GM21825 (cell line): ENCODE measurements around the gene MYLK.

Experiments used
- ATAC-seq: cut with Tn5 transposase; IDR thresholded peaks from one replicate; pipeline ENCODE4 v1.9.1; 2021; ENCODE audit warnings: mild to moderate bottlenecking, moderate library complexity; ENCODE audit not compliant: unreplicated experiment

Gene MYLK

DNA sequence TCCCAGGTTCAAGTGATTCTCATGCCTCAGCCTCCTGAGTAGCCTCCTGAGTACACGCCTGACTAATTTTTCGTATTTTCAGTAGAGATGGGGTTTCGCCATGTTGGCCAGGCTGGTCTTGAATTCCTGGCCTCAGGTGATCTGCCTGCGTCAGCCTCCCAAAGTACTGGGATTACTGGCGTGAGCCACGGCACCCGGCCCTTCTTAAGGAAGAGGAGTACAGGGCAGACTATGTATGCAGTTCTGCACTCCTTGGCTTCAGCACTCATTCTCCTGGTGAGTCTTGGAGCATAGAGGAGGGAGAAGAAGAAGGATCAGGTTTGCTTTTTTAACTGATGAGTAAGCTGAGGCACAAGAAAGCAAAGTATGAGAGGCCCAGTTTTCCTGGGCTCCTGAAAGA lies 199.5 kb downstream of the MYLK start:
- ATAC-seq = no peak

DNA sequence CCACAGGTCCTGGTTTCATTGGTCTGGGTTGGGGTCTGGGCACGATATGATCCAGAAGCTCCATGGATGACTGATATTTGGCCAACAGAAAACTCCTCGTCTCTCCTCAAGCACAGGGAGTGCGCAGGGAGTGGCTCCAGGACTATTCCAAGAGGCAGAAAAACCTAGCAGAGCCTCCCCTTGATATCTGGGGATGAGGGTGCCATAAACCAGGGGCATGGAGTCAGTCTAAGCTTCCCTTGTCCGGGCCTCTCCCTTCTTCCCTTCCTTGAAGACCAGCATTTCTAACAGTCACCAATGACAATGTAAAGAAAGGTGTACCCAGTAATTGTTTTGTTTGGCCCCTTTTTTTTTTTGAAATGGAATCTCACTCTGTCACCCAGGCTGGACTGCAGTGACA lies 199.9 kb downstream of the MYLK start:
- ATAC-seq = no peak

DNA sequence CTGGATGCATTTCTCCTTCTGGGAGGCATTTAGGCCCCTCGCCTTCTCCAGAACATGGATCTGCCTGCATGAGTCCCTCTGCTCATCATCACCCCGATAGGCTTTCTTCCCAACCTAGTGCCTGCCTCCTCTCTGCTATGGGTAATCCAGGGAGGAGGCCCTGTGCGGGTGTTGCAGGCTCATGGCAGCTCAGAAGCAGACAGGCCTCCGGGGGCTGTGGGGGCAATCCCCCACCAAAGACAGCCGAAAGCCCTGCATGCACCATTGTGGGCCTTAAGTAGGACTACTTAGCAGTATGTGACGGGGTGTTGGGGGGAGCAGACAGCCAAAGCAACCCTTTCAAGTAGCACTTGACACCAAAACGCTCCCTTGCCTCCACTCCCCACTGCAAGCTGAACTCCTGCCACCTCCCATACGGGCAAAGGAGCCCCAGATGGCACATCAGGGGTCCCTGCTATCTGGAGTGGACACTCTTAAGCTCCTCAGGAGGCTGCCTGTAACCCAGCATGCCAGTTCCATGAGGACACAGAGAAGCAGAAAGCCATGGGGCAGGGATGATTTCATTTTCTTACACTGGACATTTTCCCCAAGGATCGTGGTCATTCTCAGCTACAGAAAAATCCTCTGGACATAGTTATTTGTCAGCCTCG lies 200.5 kb downstream of the MYLK start:
- no peak for ATAC-seq

DNA sequence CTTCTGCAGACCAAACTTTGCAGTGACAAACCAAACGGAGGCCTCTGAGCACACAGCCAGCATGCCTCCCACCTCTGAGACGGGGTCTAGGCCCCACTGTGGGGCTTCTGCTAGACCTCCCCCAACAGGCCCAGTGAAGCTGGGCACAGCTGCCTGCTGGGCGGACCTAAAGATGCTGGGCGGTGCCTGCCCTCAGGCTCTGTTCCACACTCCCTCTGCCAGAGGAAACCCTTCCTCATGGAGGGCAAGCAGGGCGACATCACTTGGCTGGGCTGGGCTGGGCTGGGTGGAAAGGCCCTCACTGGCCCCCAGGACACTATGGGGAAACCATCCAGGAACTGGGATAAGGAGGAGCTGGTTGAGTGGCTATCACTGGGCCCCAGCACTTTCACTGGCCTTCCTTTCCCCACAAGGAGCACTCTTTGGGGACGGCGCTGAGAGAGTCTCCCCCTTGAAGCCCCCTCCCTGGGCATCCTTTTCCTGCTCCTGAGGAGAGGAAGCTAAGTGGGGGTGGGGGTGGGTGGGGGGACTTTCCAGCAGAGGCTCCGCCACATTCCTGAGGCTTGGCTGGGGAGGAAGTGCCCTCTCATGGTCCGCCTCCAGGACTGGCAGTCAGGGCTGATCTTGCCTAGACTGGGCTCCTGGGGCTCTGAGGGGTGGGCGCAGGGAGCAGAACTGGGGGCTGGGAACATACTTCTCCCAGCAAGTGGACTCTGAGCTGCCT lies 201.2 kb downstream of the MYLK start:
- ATAC-seq = no peak

DNA sequence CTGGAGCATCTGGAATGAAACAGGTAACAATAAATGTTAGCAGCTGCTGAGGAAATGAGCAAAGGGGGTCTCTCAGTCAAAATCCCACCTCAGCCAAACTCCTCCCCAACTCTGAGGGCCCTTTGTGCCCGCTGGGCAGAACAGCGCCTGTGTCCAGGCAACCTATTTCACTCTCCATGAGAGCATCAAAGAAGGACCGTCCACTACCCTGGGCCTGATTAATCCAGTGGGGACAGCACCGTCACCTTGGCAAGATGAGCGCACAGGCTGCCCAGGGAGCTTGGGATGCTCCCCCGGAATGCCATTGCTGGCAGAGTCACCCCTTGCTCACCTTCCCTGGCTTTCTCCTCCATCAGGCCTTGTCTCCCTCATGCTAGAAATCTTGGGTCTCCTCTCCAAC lies 201.8 kb downstream of the MYLK start:
- ATAC-seq = no peak

DNA sequence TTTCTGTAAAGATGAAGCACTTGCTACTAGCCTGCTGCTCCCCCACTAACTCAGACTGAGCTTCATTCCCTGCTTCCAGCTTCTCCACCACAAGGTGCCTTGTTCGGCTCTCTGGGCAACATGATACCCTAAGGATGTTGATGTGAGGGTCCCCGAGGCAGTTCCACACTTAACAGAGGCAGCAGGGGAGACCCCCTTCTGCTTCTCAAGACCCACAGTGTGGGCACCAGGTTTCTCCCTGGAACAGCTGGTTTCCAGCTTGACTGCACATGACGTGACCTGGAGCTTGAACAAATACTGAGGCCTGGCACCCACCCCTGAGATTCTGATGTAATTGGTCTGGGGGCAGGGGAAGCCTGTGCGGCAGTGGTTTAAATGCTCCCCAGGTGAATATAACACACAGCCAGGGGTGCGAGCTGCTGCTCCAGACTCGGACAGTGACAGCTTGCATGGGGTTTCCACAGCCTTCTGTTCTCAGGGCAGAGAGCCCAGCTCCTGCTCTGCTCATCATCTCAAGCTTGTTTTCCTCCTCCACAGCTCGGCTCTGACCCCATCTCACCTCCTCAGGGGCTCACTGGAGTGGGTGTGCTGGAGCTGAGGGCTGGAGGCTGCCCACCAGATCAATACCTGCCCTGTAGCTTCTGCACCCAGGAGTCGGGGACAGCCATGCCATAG lies 204.3 kb downstream of the MYLK start:
- no peak for ATAC-seq

DNA sequence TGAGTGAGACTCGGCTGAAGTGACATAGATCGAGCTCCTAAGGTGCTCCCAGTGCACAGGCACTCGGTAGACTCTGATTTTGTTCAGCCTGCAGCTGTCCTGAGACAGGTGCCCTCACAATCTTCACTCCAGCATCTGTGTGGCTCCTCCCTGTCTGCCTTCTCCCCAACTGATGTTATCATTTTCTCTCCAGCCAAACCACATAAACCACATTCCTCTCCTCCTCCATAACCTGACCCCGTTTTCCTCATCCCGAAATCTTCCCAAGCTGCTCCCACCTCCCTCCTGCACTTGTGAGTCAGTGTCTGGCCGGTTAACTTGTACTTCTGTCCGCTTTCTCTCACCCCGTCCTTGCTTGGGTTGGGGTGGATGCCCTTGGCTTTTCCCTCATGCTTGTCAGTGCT lies 206.0 kb downstream of the MYLK start:
- no peak for ATAC-seq

DNA sequence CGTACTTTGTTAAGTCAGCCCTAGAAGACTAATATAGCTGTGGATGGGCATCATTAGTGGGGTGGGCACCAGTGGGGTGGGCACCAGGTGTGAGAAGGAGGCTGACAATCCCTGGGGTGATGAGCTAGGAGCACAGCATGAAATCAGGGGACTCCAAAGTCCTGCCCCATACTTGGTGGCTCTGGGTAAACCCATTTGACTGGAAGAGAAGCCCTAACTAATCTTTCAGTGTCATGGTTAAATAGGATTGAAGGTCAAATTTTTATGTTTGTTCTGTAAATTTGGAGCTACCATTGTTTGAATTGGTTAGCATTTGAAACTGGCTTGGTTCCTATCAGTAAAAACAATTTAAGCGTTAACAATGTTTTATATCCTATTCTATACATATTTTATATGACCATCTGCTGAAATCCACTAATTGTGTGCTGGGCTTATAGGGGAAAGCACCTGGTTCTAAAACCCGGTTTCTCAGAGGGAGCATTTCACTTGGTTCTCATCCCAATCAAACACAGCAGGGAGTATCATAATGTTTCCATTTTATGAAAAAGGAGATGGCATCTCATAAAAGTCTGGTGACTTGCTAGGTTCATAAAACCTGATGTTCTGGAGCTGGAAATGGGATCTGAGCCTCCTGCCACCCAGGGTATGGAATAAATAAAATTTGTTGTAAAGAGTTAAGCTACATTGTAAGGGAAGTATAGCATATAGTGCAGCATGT lies 211.5 kb downstream of the MYLK start:
- ATAC-seq = no peak

DNA sequence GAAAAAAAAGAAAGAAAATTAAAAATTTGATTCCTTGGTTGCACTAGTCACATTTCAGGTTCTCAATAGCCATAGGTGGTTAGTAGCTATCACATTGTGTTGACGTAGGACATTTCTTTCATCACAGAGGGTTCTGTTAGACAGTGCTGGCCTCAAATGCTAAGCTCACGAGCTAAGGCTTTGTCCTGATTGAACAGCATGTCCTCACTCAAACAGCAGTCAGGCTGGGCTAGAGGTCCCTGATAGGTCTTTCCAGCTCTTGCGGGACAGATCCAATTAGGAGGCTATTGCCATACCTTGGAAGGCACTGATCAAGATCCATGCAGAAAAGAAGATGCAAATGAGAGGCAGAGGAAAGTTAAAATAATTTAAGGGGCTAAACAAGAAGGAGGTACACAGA lies 213.4 kb downstream of the MYLK start:
- no peak for ATAC-seq

DNA sequence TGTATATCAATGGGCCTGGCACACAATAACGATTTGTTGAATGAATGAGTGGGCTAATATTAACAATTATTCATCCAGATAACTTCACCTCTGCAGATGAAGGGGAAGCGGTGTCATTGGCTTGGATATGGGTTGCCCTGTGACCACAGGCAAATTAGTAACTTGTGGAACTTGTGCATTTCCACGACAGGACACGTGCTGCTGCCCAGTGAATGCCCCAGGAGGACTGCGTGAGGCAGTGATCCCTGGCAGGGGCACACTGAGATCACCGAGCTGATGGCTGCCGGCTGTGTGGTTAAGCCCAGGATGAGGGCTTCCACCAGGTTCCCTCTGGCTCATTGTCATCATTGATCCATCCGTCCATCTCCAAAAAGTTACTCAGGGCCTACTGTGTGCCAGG lies 215.2 kb downstream of the MYLK start:
- no peak for ATAC-seq

DNA sequence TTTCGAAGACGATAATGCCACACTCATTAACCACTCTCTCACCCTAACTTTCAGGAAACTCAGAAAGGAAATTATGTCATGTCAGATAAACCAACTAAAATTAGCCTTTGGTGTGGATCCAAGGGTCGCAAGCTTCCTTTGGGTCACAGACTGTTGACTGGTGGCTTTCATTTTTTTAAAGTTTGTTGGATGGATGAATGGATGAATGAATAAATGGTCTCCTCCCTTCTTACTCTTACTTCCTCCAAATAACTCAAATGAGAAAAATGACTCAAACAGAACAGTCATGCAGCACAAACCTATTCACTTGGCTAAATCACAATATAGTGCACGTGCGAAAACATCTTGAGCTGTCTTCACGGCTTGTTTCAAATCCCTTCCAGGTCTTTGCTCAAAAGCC lies 216.3 kb downstream of the MYLK start:
- no peak for ATAC-seq

DNA sequence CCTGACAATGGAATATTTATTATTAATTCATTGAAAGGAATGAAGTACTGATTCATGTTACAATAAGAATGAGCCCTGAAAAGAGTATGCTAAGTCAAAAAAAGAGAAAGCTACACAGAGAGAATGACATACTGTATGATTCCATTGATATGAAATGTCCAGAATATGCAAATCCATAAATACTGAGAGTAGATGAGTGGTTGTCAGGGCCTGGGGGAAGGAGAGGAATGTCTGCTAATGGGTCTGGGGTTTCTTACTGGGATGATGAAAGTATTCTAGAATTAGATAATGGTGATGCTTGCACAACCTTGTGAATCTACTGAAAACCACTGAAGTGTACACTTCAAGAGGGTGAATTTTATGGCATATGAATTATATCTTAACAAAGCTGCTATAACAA lies 219.4 kb downstream of the MYLK start:
- ATAC-seq = no peak

DNA sequence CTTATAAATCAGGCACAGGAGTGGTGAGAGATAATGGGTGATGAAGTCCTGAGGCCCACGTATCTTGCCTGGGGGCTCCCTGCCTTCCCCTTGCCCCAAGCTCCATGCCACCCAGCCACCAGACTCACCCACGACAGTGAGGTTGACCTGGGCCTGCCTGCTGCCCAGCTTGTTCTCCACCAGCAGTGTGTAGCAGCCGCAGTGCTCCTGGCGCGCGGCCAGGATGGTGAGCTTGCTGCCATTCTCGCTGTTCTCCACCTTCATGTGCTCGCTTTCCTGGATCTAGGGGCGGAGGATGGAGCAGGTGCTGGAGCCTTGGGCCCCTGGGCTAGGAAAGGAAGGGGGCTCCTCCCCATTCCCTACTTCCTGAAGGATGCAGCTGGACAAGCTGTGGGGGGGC lies 220.2 kb downstream of the MYLK start:
- ATAC-seq = no peak

DNA sequence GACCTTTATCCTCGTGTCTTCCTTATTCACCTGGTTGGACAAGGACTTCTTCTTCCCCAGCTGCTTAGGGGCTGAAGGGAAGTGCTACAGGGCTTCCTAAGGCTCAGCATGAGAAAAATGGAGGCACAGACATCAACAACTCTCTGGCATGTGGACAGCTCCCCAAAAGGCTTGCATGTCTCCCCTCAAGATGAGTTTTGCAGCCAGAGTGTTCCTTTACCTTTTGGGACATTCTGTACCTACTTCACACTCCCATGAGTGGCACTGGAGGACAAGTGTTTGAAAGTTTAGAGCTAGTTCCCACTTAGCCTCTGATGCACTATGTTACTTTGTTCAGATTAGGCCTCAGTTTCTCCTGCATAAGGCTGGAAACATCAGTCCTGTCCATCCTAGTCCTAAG lies 222.2 kb downstream of the MYLK start:
- ATAC-seq = no peak

DNA sequence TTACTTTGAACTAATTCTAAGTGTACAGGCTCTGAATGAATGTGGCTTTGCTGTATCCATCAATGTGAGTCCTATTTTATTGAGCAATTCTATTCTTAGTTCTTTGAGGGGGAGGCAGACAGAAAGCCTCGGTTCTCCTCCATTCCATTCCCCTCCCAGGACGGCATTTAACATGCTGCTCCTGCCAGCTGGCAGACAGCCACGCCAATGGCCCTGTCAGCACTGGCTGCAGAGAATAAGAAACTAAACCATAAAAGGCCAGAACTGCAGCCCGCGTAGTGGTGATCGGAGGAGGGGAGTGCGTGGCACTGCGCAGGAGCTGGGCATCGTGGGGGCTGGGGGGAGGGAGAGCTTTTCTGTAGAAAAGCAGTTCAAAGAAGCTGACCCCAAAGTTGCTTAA lies 223.2 kb downstream of the MYLK start:
- ATAC-seq = no peak

DNA sequence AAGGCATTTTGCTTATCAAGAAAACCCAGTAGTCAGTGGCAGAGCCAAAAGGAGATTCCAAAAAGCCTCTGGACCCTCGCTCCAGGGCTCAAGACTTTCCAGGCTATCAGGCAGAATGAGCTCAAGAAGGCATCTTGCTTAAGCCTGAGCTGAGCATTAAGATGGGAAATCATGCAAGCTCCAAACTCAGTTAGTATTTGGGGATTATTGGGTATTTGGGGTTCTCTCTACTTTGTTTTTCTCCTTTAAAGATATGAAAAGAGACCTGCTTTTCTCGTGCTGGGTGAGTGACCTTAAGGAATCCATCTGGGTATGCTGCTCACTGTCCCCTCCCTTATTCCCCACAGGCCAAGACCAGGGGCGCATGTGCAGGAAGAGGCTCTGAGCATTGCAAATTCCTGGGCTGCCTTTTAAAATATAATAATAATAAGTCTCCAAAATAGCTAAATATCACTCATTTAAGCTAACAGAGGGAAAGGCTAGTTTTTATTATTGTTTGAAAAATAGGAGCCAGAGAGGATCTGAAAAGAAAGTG lies 223.9 kb downstream of the MYLK start:
- ATAC-seq = no peak

DNA sequence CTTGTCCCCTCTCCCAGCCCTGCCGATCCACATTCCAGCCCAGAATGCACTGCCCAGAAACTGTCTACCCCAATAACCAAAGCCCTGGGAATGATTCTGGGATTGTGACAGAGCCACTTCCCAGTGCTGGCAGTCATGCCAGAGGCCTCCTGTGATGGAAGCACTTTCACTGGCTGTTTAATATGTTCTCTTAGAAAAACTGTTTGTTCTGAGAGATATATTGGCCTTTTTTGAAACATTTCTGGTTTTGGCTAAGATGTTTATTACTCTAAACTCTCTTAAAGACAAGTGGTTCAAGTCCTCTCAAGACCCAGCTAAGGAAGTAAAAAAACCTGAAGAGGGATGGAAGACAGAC lies 225.3 kb downstream of the MYLK start:
- no peak for ATAC-seq

DNA sequence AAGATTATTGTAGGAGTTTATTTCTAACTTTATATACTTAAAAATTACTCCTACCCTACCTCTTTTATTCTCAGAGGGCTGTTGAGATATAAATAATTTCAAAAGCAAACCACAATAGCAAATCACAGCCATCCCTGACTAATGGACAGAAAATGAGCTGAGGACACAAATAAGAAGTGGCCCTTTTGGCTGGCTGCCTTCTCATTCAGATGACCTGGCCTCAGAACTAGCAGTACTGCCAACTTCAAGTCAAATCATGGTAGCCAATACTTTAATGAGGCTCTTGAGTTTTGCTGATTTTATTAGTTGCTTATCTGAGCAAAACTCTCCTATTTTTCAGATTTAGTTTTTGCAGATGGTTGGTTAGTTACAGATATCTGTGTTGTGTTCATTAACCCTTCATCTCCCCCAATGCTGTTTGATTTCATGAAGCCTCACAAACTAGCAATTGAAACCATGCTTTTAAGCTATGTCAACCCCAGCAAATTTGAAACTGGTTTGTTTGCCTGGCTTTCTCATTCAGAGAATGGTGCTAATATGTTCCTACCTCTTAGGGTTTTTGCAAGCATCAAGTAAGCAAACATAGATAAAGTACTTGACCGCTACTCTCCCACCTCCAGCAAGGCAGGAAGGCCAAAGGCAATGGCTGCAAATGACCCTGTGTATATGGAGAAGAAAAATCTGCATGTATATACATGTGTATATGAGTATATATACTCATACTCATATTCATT lies 225.8 kb downstream of the MYLK start:
- no peak for ATAC-seq

DNA sequence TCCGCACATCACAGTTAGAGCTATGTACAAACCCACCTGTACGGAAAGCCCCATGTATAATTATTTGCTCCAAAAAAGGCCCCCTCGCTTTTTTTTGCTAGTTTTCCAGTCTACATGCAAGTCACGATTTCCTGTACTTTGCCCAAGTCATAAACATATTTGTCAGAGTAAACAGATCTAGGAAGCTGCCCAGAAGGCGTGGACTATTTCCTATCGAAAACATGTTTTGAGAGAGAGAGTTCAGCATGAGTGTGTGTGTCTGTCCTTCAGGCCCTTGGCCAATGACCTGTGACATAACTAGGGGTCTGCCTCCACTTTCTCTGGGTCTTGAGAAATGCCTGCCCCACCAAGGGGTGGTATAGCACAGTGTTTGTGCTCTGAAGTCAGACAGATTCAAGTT lies 226.6 kb downstream of the MYLK start:
- ATAC-seq = no peak

DNA sequence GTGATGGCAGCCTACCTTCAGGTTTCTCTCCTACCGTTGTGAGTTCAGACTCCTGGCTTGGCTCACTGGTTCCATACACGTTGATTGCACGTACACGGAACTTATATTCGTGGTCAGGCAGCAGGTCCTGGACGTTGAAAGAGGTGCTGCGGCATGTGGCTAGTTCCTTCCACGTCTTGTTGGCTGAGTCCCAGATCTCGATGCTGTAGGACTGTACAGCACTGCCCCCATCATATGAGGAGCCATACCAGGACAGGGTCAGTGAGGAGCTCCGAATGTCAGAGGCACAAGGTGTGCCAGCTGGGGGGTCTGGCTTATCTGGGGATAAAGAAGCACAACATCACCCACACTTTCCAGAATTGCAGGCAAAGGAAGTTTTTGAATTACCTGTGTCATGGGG lies 227.0 kb downstream of the MYLK start:
- ATAC-seq = no peak

DNA sequence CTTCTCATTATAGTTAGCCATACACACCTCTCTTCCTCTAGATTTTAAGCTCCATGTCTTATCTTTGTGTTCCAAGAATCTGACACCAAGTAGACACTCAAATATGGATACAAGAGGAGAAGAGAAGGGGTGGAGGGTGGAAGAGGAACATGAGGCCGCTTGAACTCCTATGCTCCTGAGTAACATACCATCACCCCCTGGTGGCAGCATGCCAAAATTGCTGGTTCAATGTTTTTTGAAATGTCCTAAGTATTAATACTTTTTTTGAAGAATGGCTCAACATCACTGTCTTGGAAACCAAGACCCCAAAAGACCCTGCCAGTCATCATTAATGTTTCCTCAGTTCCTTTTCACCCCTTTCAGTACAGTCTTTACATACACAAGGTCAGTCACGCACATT lies 227.4 kb downstream of the MYLK start:
- ATAC-seq = no peak
